Transverse colon (tissue), 3 donors: ENCODE results near the gene ZNF366.

Experiments
- EP300 ChIP-seq: sonication (generic); formaldehyde crosslinking; IDR thresholded peaks from one replicate; pipeline ENCODE4 v1.6.1; 2017; ENCODE audit warnings: antibody characterized with exemption, low read depth
- POLR2A ChIP-seq: fragments of 450-650 bp; IDR thresholded peaks from one replicate; pipeline ENCODE4 v1.6.1; 2016; ENCODE audit warnings: antibody characterized with exemption, mild to moderate bottlenecking, moderate library complexity
- TF ChIP-seq, protein P1 (sequence below), 5 experiments: fragments of 200-600 bp in 3 of 5; fragments of 450-650 bp in 2 of 5; sonication (generic) in 3 of 5; IDR thresholded peaks; 1 replicate in 2 of 5; 2 replicates in 3 of 5; pipeline ENCODE4 v1.5.1; 2016 to 2017; ENCODE audit warnings: antibody characterized with exemption in 5 of 5, inconsistent platforms in 3 of 5, mild to moderate bottlenecking in 2 of 5, moderate library complexity in 1 of 5

DNA sequence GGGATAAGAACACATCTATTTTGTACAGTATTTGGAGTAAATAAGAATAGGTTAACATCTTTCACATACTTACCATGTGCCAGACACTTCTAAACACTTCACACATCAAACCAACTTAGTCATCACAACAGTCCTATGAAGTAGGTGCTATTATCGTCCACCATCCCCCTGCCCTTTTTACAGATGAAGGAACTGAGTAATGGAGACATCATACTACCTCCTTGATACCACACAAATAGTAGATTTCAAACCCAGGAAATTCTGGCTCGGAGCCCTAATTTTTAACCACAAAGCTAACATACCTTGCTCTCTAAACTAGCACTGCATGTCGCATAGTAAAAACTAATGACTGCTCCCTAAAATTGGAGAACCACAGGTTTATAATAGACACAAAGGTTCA is 4.2 kb upstream of the ZNF366 start:
- TF ChIP-seq, protein P1, sequence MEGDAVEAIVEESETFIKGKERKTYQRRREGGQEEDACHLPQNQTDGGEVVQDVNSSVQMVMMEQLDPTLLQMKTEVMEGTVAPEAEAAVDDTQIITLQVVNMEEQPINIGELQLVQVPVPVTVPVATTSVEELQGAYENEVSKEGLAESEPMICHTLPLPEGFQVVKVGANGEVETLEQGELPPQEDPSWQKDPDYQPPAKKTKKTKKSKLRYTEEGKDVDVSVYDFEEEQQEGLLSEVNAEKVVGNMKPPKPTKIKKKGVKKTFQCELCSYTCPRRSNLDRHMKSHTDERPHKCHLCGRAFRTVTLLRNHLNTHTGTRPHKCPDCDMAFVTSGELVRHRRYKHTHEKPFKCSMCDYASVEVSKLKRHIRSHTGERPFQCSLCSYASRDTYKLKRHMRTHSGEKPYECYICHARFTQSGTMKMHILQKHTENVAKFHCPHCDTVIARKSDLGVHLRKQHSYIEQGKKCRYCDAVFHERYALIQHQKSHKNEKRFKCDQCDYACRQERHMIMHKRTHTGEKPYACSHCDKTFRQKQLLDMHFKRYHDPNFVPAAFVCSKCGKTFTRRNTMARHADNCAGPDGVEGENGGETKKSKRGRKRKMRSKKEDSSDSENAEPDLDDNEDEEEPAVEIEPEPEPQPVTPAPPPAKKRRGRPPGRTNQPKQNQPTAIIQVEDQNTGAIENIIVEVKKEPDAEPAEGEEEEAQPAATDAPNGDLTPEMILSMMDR (IDR thresholded peaks at IDR 0.05) = no peak
- no peak for TF ChIP-seq POLR2A
- TF ChIP-seq EP300 = no peak
